Measurements from ENCODE around the gene S100G.

Gene S100G

DNA sequence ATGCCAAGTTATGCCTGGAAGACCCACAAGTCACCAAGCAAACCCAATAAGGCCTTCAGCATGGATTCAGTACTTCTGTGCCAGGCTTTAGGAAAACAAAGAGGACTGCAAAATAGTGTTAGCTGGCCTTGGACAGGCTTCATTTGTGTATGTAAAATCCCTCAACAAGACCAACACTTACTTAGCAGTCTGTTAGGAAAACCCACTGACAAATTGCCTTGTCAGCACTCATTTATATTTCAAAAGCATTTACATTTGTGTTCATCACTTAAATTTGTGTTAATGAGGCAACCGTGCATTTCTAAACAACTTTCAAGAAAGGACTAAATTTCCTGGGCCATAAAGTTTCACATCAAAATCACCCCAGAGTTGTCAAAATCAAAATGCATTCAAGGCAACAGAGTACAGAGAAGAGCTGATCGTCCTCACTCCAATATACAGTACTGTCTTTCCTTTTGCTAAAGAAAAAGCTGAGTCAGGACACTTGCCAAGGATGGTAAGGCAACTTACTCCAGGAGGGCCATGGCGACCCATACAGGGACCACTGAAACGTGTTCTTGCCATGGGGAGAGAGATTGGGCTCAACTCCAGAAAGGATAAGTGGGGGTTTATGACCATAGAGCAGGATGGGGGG lies 1.6 kb downstream of the S100G start:
- DNase-seq = no peak

DNA sequence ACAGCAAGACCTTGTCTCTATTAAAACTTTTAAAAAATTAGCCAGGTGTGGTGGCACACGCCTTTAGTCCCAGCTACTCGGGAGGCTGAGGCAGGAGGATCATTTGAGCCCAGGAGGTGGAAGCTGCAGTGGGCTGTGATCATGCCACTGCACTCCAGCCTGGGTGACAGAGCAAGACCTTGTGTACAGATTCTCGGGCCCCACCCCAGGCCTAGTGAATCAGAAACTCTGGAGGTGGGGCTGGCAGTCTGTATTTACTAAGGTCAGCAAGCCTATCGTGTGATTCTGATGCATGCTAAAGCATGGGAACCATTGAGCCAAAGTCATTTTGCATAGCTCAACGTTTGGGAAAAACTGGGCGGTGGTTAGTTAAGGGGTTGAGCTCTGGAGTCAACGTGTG lies 3.5 kb downstream of the S100G start:
- no peak for DNase-seq

DNA sequence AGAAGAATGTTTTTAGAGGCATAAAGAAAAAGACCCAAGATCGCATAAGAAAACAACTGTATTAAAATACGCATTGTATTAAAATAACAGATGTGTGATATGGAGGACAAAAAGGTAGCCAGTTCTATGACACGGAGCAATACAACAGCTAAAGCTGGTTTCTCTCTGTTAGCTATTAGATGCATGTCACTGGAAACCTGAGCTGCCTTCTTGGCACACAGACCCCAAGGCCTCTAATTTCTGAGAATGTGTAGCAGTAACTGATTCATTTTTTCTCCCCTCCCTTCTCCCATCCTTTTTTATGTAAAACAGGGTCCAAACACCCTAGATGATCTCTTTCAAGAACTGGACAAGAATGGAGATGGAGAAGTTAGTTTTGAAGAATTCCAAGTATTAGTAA lies 4.1 kb downstream of the S100G start:
- DNase-seq = no peak

DNA sequence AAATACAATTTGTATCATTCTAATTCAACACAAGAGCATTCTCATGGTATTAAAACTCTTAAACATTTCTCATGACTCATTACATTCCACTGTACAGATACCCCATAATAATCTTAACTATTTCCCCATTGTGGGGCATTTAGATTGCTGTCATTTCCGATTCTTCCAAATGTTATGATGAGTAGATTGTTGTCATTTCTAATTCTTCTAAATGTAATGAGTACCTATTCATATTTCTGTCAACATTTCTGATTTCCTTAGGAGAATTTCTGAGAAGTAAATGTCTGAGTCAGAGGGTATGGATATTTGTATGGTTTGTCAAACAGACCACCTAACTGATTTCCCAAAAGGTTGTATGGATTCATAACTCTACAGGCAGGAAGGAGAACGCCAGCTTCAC lies 8.3 kb downstream of the S100G start:
- no peak for DNase-seq

DNA sequence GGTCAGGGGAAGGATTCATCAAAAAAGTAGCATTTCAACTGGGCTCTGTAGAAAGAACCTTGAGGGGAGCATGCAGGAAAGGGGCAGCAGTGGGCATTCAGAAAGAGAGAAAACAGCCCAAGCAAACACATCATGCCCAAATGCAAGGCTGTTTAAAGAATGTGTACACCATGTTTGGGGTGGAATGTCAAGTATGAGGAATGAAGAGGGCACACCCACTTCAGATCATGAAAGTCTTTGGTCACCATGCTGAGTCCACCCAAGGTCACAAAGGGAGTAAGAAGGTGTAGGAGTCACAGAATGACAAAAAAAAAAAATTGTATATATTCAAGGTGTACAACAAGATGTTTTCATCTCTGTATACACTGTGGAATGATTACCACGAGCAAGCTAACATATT lies 9.4 kb downstream of the S100G start:
- DNase-seq = no peak

DNA sequence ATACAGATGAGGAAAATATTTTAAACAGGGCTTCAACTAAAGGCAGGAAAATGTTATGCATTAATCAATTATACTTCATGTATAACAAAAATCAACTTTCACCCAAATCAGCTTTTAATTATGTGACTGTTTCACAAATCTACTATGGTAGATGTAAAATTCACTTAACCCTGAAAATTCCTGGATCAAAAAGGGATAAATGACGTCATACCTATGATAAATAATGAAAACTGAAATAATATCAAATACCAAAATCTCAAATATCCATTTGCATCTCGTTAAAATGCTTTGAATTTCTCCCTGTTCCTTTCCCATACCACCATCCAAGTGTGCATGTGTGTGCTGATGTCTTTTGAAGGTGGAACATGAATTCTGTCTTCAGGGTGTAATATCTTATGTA lies 11.5 kb downstream of the S100G start:
- DNase-seq = no peak

DNA sequence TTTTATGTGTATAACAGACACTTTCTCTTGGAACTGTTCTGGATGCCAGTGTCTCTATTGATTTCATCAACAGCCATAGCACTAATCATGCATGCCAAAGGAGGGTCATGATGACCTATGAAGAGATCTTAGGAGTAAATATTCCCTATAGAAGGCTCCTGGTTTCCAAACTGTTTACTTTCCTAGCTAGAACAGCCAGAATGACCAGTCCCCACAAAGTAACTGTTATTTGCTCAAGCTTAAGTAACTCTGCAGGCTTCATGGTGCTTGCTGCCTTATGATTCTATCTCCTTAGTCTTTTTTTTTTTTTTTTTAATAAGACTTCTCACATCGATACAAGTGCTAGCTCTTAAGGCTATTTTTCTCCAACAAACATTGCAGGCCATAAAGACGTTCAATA lies 12.4 kb downstream of the S100G start:
- no peak for DNase-seq

DNA sequence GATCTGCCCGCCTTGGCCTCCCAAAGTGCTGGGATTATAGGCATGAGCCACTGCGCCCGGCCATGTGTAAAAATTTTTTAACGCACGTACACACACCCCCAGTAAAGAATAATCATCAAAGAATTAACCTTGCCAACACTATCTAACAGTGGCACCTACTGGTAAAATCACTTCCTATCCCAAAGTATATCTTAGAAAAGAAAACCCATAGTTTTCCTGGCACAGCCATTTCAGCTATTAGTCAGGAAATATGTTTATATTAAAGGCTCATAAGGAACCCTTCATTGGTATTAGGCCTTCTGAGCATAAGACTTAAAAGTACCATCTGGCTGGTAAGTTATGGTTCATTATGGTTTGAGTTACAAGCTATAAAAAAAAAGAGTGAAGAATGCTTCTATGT lies 14.1 kb downstream of the S100G start:
- no peak for DNase-seq

DNA sequence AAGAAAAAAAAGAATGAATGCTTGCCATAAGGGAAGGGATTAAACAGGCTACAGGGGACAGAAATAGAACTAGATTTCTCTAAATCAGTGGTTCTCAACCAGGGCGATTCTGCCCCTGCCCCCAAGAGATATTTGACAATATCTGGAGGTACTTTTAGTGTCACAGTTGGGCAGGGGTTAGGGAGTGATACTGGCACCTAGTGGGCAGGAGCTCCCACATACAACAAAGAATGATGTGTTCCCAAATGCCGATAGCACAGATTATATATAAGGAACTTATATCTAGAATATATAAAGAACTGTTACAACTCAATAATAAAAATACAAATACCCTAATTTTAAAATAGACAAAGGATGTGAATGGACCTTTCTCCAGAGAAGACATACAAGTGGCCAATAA lies 14.7 kb downstream of the S100G start:
- no peak for DNase-seq

DNA sequence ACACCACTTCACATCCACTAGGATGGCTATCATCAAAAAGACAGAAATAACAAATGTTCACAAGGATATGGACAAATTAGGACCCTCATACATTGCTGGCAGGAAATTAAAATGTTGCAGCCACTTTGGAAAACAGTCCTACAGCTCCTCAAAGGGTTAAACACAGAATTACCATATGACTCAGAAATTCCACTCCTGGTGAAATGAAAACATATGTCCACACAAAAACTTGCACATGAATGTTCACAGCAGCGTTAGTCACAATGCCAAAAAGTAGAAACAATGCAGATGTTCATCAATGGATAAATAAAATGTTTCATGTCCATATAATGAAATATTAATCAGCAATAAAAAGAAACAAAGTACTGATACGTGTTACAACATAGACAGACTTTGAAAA lies 15.1 kb downstream of the S100G start:
- no peak for DNase-seq

DNA sequence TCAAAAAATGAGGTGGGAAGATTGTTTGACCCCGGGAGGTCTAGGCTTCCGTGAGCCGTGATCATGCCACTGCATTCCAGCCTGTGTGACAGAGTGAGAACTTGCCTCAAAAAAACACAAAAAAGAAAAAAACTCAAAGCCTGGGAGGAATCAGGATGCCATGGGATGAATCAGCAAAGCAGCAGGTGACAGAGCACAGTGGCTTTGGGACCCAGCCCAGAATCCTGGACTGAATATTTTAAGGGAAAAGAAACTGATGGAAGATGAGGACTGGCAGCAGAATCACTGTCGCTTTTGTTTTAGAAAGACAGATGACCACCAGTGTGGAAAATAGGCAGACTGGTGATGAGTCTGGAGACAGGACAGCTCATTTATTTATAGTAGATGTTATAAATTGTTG lies 16.6 kb downstream of the S100G start:
- no peak for DNase-seq

DNA sequence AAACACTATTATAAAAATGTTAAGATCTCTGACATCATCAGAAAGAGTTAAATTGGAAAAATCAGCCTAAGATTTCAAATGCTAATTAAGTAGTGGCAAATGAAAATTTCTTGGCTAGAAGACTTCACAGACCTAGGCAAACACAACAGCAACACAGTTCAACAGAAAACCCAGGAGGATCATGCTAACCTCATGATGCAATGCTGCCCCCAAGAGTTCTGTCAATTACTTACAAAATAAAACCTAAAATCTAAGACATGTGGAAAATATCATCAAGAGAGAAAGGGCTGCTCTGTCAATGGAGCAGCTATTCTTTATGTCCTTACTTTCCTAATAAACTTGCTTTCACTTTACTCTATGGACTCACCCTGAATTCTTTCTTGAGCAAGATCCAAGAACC lies 21.0 kb downstream of the S100G start:
- peak; percentile 13 for DNase-seq

DNA sequence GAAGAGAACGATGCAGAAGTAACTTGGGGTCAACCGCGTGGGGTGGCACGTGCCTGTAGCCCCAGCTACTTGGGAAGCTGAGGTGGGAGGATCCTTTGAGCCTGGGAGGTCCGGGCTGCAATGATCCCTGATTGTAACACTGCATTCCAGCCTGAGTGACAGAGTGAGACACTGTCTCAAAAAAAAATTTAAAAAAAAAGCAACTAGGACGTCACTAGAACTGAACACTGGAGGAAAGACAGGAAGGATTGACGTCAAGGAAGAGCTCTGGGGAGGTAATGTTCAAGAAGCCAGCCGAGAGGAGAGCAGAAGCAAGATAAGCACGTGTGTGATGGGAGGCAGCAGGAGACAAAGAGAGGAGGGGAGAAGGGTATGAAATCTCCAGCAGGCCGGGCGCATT lies 28.7 kb downstream of the S100G start:
- DNase-seq = no peak

DNA sequence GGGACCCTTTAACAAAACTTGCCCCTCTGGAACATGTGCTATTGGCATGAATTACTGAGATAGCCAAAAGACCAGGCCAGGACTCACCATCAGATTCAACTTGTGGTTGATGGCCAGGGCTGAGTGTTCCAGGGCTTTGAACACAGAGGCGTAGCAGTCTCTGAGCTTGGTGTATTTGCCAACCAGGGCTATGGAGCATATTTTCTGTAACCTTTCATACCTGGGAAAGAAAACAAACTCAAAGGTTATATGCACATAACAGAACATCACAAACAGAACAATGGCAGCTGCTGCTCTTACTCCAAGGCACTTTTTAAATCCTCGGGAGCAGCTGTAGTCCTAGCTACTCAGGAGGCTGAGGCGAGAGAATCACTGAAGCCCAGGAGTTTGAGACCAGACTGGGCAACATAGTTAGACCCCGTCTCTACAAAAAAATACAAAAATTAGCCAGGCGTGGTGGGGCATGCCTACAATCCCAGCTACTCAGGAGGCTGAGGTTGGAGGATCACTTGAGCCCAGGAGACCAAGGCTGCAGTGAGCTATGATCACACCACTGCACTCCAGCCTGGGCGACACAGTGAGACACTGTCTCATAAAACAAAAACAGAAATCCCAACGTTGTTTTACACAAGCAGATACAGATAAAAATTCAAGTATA lies 33.2 kb downstream of the S100G start:
- no peak for DNase-seq

DNA sequence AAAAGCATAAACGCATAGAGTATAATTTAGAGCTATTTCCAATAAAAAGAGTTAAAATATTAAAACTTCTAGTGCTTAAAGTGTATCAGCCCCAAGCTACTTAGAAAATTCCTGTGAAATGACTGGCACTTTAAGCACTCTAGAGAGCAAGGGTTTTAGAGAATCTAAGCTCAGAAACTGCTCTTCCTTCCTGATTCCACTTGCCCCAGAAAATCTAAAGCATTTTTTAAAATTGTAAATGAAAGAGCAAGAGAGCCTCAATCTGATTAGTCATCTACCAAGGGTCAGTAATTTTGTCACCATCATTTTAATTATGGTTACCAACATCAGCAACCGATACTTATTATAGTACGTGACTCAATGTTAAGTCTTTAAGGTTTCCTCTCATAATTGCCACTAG lies 37.6 kb downstream of the S100G start:
- DNase-seq = no peak

DNA sequence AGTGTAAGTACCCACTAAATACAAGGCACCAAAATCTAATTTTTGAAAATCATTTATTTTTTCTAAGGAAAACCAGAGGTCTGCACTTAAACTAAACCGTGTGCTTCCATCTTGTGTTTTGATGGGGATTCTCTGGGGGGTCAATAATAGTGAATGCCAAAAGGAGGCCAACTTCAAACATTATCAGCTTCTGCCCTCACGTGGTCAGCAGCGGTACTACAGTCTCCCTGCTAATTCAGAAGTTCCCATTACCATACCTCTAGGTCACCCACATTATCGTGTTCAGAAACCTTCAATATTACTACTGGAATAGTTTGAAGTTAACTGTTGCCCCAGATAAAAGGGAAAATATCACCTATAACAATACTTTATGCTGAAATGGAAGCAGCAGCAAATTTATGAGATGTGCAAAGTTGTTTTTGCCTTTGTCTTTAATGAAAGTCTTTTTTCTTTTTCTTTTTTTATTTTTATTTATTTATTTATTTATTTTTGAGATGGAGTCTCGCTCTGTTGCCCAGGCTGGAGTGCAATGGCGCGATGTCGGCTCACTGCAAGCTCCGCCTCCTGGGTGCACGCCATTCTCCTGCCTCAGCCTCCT lies 45.2 kb downstream of the S100G start:
- DNase-seq = peak; percentile 28

DNA sequence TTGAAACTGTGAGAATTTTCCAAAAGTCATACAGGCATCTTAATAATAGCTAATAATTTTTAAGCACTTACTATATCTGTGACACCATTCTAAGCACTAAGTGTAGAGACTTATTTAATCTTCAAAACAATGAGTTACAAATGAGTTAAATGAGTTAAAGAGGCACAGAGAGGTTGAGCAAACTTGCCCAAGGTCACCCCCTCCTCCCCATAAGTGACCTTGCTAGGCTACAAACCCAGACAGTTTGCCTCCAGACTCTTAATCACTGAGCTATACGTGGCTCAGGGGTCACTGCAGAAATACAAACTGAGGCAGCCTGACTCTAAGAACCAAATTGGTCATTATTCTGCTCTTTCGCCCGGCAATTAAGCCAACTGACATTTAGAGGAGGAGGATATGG lies 47.0 kb downstream of the S100G start:
- no peak for DNase-seq

DNA sequence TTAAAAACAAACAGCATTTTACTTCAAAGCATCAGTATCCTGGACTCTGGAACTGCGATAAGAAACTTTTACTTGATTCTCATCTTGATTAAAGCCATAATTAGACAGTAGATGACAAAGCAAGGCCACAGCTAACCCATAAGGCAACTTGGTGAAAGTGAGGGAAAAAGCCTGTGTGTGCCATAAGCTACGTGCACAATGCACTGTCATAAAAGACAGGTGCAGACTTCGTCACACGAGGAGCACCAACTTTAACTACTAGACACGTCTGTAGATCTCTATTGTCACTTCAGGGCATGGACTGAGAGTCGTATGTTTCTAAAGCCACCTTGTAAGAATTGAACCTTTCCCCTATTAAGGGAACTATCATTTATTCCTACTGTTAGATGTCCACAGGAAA lies 49.4 kb downstream of the S100G start:
- no peak for DNase-seq

DNA sequence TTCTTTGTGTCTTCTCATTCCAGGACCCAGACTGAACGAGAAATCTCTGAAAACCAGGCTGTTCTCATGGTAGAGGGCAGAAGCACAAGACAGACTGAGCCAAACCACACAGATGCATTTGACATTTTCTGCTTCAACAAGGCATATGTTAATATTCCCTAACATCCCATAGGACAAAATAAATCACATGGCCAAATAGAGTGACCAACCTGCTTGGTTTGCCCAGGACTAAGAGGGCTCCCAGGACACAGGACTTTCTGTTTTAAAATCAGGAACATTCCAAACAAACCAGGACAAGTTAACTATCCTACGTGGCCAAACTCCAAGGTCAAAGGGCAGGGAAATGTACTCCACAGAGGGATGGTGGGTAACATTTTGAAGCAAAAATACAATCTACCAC lies 50.8 kb downstream of the S100G start:
- no peak for DNase-seq

DNA sequence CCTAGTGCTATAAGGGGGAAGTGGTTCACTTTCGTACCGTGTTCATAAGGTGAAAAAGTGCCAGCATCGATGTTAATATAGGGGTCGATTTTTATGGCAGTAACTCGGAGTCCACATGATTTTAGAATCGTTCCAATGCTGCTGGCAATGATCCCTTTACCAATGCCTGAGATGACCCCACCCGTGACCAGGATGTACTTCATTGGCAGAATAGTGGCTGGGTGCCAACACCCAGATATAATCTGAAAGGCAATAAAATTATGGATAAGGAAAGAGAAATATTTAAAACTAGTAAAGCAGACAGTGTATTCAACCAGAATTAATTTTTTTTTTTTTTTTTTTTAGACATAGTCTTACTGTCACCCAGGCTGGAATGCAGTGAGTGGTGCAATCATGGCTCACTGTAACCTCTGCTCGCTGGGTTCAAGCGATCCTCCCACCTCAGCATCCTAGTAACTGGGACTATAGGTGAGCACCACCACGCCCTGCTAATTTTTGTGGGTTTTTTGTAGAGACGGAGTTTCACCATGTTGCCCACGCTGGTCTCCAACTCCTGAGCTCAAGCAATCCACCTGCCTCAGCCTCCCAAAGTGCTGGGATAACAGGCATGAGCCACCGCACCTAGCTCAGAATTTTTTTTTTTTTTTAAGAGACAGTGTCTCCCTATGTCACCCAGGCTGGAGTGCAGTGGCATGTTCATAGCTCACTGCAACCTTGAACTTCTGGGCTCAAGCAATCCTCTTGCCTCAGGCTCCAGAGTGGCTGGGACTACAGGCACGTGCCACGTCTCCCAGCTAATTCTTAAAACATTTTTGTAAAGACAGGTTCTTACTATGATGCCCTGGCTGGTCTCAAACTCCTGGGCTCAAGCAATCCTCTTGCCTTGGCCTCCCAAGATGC lies 53.0 kb downstream of the S100G start:
- DNase-seq = no peak

All from inflammatory macrophage treated with lipopolysaccharide for 4 hours (primary cell).